Measurements from ENCODE around the gene PRPF8. TPM values are rescaled to one million over a fixed set of nuclear protein-coding genes. Genes with fewer than 3 reads are reported as not detected.

Gene PRPF8
- polyA plus RNA-seq, 1 donor from 2014 or later: 56.9 TPM

- H3K9ac ChIP-seq (ENCODE audit: low read length): no peak overlapping the region
- H3K9me3 ChIP-seq (ENCODE audit: low read length): no peaks in the 10 kb centered on the region
- H3K4me3 ChIP-seq (ENCODE audit: low read length): no peak overlapping the region
- H3K79me2 ChIP-seq (replicated peaks; ENCODE audit: insufficient read depth, low read length): no peaks in the 10 kb centered on the region
- no peaks in the 10 kb centered on the region for H3K9me2 ChIP-seq (ENCODE audit: insufficient read depth, low read length)
- no peaks in the 10 kb centered on the region for H4K20me1 ChIP-seq (ENCODE audit: insufficient read depth)
- TF ChIP-seq RAD21 (conservative IDR thresholded peaks at IDR 0.05): no peak
- TF ChIP-seq TAF1 (IDR thresholded peaks at IDR 0.05; ENCODE audit: low read depth): no peak
- no peak for TF ChIP-seq CTCF (IDR thresholded peaks at IDR 0.05; ENCODE audit: poor library complexity, severe bottlenecking)
- TF ChIP-seq EZH2 (IDR thresholded peaks at IDR 0.05; ENCODE audit: borderline replicate concordance, insufficient read depth, low read length, poor library complexity, severe bottlenecking): no peak
- TF ChIP-seq EP300 (conservative IDR thresholded peaks at IDR 0.05; ENCODE audit: poor library complexity, severe bottlenecking): no peak
- TF ChIP-seq SMC3 (conservative IDR thresholded peaks at IDR 0.05; ENCODE audit: poor library complexity): no peak
- no peak for TF ChIP-seq MXI1 (conservative IDR thresholded peaks at IDR 0.05; ENCODE audit: poor library complexity, severe bottlenecking)
- no peaks in the 10 kb centered on the region for H3K36me3 ChIP-seq (ENCODE audit: insufficient read depth, low read length)
- no peak overlapping the region for H3K27ac ChIP-seq (ENCODE audit: low read length)
- H2AFZ ChIP-seq (ENCODE audit: low read depth, low read length): no peak overlapping the region
- H3K27me3 ChIP-seq (ENCODE audit: insufficient read depth, low read depth, low read length): no peaks in the 10 kb centered on the region
- H3K4me2 ChIP-seq (ENCODE audit: low read length): no peak overlapping the region
- H3F3A ChIP-seq (ENCODE audit: insufficient read depth, low read length, poor library complexity, severe bottlenecking): no peaks in the 10 kb centered on the region
Observed at GRCh38 chr17:1726626-1727257, 42.1 kb upstream of the PRPF8 start.

- Histone ChIP-seq H3F3A (ENCODE audit: insufficient read depth, low read length, poor library complexity, severe bottlenecking) (no peaks in the 10 kb centered on the region), H3K4me3 (ENCODE audit: low read length) (peak overlapping the region; percentile 80), H2AFZ (ENCODE audit: low read depth, low read length) (no peak overlapping the region), H3K9me2 (ENCODE audit: insufficient read depth, low read length) (no peaks in the 10 kb centered on the region), H3K27ac (ENCODE audit: low read length) (no peak overlapping the region), H4K20me1 (ENCODE audit: insufficient read depth) (no peaks in the 10 kb centered on the region), H3K79me2 (replicated peaks; ENCODE audit: insufficient read depth, low read length) (no peaks in the 10 kb centered on the region), H3K4me2 (ENCODE audit: low read length) (no peak overlapping the region), H3K9ac (ENCODE audit: low read length) (no peak overlapping the region), H3K27me3 (ENCODE audit: insufficient read depth, low read depth, low read length) (no peaks in the 10 kb centered on the region), H3K36me3 (ENCODE audit: insufficient read depth, low read length) (no peaks in the 10 kb centered on the region), H3K9me3 (ENCODE audit: low read length) (no peaks in the 10 kb centered on the region)
- no peak for TF ChIP-seq RAD21 (conservative IDR thresholded peaks at IDR 0.05)
- TF ChIP-seq CTCF (IDR thresholded peaks at IDR 0.05; ENCODE audit: poor library complexity, severe bottlenecking): no peak
- no peak for TF ChIP-seq TAF1 (IDR thresholded peaks at IDR 0.05; ENCODE audit: low read depth)
- no peak for TF ChIP-seq REST (IDR thresholded peaks at IDR 0.05; ENCODE audit: borderline replicate concordance)
- no peak for TF ChIP-seq EZH2 (IDR thresholded peaks at IDR 0.05; ENCODE audit: borderline replicate concordance, insufficient read depth, low read length, poor library complexity, severe bottlenecking)
- TF ChIP-seq EP300 (conservative IDR thresholded peaks at IDR 0.05; ENCODE audit: poor library complexity, severe bottlenecking): no peak
- TF ChIP-seq POLR2AphosphoS5 (IDR thresholded peaks at IDR 0.05): no peak
- no peak for TF ChIP-seq SMC3 (conservative IDR thresholded peaks at IDR 0.05; ENCODE audit: poor library complexity)
- no peak for TF ChIP-seq MXI1 (conservative IDR thresholded peaks at IDR 0.05; ENCODE audit: poor library complexity, severe bottlenecking)
Observed at GRCh38 chr17:1725642-1726511, 41.2 kb upstream of the PRPF8 start.

Measured in neural cell (in vitro differentiated cells).